AG10803 (cell line): ENCODE measurements around the gene IMP3.

Experiments
- DNase-seq: peaks from one replicate; pipeline ENCODE4 v3.0.0; 2010; ENCODE audit warnings: low read depth
- H3K4me3 ChIP-seq: 2 replicates; pipeline ENCODE4 v1.5.1; 2011; ENCODE audit warnings: mild to moderate bottlenecking, low read length, control low read depth
- TF ChIP-seq, protein P1 (sequence below): conservative IDR thresholded peaks from 2 replicates; pipeline ENCODE4 v1.5.1; 2011; ENCODE audit warnings: mild to moderate bottlenecking, low read length, control low read depth, inconsistent platforms

The IMP3 gene

DNA sequence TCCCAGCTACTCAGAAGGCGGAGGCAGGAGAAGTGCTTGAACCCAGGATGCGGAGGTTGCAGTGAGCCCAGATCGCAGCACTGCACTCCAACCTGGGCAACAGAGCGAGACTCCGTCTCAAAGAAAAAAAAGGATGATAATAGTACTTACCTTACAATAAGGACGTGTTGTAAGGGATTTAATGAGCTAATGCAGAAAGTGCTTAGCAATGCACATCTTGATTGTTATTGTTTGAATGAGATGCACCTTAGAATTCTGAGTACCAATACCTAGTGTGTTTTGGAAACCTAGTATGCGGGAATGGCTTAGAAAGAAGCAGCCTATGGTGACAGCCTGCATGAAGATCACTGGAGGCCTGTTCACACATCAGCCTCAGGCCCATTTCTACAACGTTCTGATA, 34.0 kb downstream of the IMP3 start:
- no peak overlapping the region for H3K4me3 ChIP-seq
- TF ChIP-seq, protein P1, sequence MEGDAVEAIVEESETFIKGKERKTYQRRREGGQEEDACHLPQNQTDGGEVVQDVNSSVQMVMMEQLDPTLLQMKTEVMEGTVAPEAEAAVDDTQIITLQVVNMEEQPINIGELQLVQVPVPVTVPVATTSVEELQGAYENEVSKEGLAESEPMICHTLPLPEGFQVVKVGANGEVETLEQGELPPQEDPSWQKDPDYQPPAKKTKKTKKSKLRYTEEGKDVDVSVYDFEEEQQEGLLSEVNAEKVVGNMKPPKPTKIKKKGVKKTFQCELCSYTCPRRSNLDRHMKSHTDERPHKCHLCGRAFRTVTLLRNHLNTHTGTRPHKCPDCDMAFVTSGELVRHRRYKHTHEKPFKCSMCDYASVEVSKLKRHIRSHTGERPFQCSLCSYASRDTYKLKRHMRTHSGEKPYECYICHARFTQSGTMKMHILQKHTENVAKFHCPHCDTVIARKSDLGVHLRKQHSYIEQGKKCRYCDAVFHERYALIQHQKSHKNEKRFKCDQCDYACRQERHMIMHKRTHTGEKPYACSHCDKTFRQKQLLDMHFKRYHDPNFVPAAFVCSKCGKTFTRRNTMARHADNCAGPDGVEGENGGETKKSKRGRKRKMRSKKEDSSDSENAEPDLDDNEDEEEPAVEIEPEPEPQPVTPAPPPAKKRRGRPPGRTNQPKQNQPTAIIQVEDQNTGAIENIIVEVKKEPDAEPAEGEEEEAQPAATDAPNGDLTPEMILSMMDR: no peak
- DNase-seq: no peak

GRCh38 chr15:75599401-75599800, 40.6 kb downstream of the IMP3 start:
- DNase-seq: peak; percentile 37
- H3K4me3 ChIP-seq: no peak overlapping the region
- TF ChIP-seq, protein P1: no peak

DNA sequence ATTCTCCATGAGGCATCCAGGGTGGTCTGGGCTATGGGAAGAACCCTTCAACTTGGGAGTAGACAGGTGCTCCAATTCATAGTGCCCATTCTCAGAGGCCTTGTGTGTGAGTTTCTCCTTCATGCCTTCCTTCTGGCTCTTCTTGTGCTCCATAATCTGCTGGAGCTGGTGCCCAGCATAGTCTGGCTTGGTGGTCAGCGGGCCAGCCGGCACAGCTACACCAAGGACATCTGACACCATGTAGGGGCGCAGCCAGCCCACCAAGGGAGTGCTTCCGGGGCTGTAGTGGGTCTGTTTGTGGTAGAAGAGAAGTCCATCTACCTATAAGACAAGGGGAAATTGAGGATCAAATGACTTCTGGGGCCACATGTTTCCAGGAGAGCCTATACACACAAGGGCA, 41.7 kb downstream of the IMP3 start:
- TF ChIP-seq, protein P1: no peak
- no peak overlapping the region for H3K4me3 ChIP-seq
- no peak for DNase-seq

GRCh38 chr15:75597667-75598341, 42.2 kb downstream of the IMP3 start:
- DNase-seq: no peak
- TF ChIP-seq, protein P1: peak; percentile 53

DNA sequence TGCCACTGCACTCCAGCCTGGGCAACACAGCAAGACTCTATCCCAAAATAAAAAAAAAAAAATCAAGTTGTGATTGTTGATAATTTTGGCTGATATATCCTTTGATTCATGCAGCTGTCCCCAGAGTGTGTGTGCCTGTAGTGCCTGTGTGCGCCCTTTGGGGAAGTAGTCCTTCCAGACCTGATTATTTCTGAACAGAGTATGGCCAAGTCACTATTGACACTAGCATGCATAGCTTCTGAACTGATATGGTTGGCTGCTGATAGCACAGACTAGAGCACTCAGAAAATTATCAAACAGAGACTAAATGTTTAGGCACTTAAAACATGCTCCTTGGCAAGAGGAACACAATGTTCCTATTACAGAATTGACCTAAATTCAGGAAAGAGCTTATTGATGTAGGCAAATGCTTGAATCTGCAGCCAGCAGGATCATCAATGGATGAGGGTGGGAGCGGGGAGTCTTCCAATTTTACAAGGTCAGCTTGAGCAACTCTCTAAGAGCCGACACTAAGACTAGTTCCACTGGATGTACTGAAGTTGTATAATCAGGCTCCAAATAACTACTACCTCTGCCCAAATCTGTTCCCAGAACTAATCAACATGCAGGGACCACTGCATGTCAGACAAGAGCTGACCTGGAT, 43.2 kb downstream of the IMP3 start:
- H3K4me3 ChIP-seq: no peak overlapping the region
- no peak for DNase-seq
- TF ChIP-seq, protein P1: no peak

More at GRCh38 chr15:75597667-75598341, 42.2 kb downstream of the IMP3 start:
- H3K4me3 ChIP-seq: no peak overlapping the region

- H3K4me3 ChIP-seq: no peak overlapping the region
- no peak for DNase-seq
- TF ChIP-seq, protein P1: no peak
Measured at GRCh38 chr15:75594276-75594675, 45.7 kb downstream of the IMP3 start.
